ENCODE results near the gene ARHGAP18. TPM values are rescaled to one million over a fixed set of nuclear protein-coding genes. Genes with fewer than 3 reads are reported as not detected.

Gene ARHGAP18
- total and polyA plus RNA-seq, 8 donors: 8.2 to 41.0 (median 27.2) TPM

- no peaks in the 10 kb centered on the region for H3K9me3 ChIP-seq
- FAIRE-seq (no peak), ATAC-seq (no peak), DNase-seq (no peak)
- H3K27ac ChIP-seq: no peak overlapping the region
- no peak for TF ChIP-seq CTCF (IDR thresholded peaks at IDR 0.05)
- no peak overlapping the region for H3K4me3 ChIP-seq
- intact Hi-C loops (cut with DNase I): loop anchor here in 1 of 3 donors (10.0 kb wide), 1 partner anchor 50 kb away; no protein-coding TSS in a partner anchor
- H3K27me3 ChIP-seq: no peaks in the 10 kb centered on the region
- H3K36me3 ChIP-seq: no peaks in the 10 kb centered on the region
- peaks cover 5 to 35% (median 11%) of the 10 kb centered on the region in 3 donors for H3K4me1 ChIP-seq
Measured at GRCh38 chr6:129704708-129705107, 5.3 kb downstream of the ARHGAP18 start.

- TF ChIP-seq CTCF (IDR thresholded peaks at IDR 0.05): no peak
- FAIRE-seq: no peak
- 68 to 77% methylated on average over 4 of the region's 4 CpGs for WGBS, 2 donors
- Histone ChIP-seq H3K9me3 (no peaks in the 10 kb centered on the region), H3K4me3 (no peak overlapping the region), H3K36me3 (no peaks in the 10 kb centered on the region), H3K27ac (no peak overlapping the region), H3K4me1 (peaks cover 14 to 37% (median 19%) of the 10 kb centered on the region in 3 donors), H3K27me3 (no peaks in the 10 kb centered on the region)
- DNase-seq: no peak
- intact Hi-C loops (cut with DNase I): loop anchor here in 1 of 3 donors (10.0 kb wide), 1 partner anchor 47 kb away; no protein-coding TSS in a partner anchor
- no peak for ATAC-seq
Measured at GRCh38 chr6:129701721-129702455, 8.1 kb downstream of the ARHGAP18 start.

- ATAC-seq: no peak
- intact Hi-C loops (cut with DNase I): loop anchor here in 1 of 3 donors (10.0 kb wide), 1 partner anchor 46 kb away; no protein-coding TSS in a partner anchor
- H3K36me3 ChIP-seq: no peaks in the 10 kb centered on the region
- no peaks in the 10 kb centered on the region for H3K9me3 ChIP-seq
- TF ChIP-seq CTCF (IDR thresholded peaks at IDR 0.05): no peak
- H3K27ac ChIP-seq: no peak overlapping the region
- DNase-seq: no peak
- no peak for FAIRE-seq
- WGBS, 2 donors: 67 to 75% methylated on average over 2 of the region's 2 CpGs
- no peaks in the 10 kb centered on the region for H3K27me3 ChIP-seq
- H3K4me1 ChIP-seq: peaks cover 18 to 41% (median 31%) of the 10 kb centered on the region in 3 donors
- H3K4me3 ChIP-seq: no peak overlapping the region
Measured at GRCh38 chr6:129700666-129701065, 9.3 kb downstream of the ARHGAP18 start.

- DNase-seq (no peak), ATAC-seq (peak in 3 of 4 donors; percentile 15 to 43 (median 40)), FAIRE-seq (no peak)
- Histone ChIP-seq H3K36me3 (no peaks in the 10 kb centered on the region), H3K4me1 (peaks cover 14 to 50% (median 41%) of the 10 kb centered on the region in 3 donors), H3K9me3 (no peaks in the 10 kb centered on the region), H3K27ac (no peak overlapping the region), H3K27me3 (no peaks in the 10 kb centered on the region), H3K4me3 (no peak overlapping the region)
- 89 to 95% methylated on average over 2 of the region's 2 CpGs for WGBS, 2 donors
- intact Hi-C loops (cut with DNase I): loop anchor here in 1 of 3 donors (10.0 kb wide), 1 partner anchor 45 kb away; no protein-coding TSS in a partner anchor
- no peak for TF ChIP-seq CTCF (IDR thresholded peaks at IDR 0.05)
Measured at GRCh38 chr6:129699659-129700058, 10.3 kb downstream of the ARHGAP18 start.

GRCh38 chr6:129698430-129698829 lies 11.5 kb downstream of the ARHGAP18 start:
- Histone ChIP-seq H3K9me3 (no peaks in the 10 kb centered on the region), H3K27me3 (no peaks in the 10 kb centered on the region), H3K4me3 (no peak overlapping the region), H3K27ac (no peak overlapping the region), H3K4me1 (peaks cover 23 to 60% (median 50%) of the 10 kb centered on the region in 3 donors), H3K36me3 (no peaks in the 10 kb centered on the region)
- no peak for TF ChIP-seq CTCF (IDR thresholded peaks at IDR 0.05)
- WGBS, 2 donors: 92 to 93% methylated on average over 9 of the region's 9 CpGs
- no peak for DNase-seq
- intact Hi-C loops (cut with DNase I): no loop called here
- ATAC-seq: no peak
- FAIRE-seq: no peak
